ENCODE data around the gene SLC9A9.

- TF ChIP-seq, protein P1, sequence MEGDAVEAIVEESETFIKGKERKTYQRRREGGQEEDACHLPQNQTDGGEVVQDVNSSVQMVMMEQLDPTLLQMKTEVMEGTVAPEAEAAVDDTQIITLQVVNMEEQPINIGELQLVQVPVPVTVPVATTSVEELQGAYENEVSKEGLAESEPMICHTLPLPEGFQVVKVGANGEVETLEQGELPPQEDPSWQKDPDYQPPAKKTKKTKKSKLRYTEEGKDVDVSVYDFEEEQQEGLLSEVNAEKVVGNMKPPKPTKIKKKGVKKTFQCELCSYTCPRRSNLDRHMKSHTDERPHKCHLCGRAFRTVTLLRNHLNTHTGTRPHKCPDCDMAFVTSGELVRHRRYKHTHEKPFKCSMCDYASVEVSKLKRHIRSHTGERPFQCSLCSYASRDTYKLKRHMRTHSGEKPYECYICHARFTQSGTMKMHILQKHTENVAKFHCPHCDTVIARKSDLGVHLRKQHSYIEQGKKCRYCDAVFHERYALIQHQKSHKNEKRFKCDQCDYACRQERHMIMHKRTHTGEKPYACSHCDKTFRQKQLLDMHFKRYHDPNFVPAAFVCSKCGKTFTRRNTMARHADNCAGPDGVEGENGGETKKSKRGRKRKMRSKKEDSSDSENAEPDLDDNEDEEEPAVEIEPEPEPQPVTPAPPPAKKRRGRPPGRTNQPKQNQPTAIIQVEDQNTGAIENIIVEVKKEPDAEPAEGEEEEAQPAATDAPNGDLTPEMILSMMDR (IDR thresholded peaks at IDR 0.05) = no peak
- TF ChIP-seq EP300 (IDR thresholded peaks at IDR 0.05) = no peak
Measured at GRCh38 chr3:143276592-143276991, 571.7 kb downstream of the SLC9A9 start.

Measured in gastroesophageal sphincter (tissue), 3 donors.